ENCODE measurements around the gene AMT. TPM values are rescaled to one million over a fixed set of nuclear protein-coding genes. Genes with fewer than 3 reads are reported as not detected.
"Not testable (repeated sequence)": the region's sequence is repeated elsewhere in the genome, so short reads cannot be mapped to it uniquely, and the experiment has no call there.

The AMT gene
- total RNA-seq, 1 donor from 2014 or later, result 2.2 TPM

- Mint-ChIP-seq H3K4me1 (ENCODE audit: low read depth) (peaks cover 46% of the 10 kb centered on the region), H3K27ac (no peak overlapping the region), H3K27me3 (ENCODE audit: insufficient read depth) (no peaks in the 10 kb centered on the region), H3K4me3 (no peak overlapping the region), H3K9me3 (no peaks in the 10 kb centered on the region), H3K36me3 (ENCODE audit: low read depth) (peaks cover 26% of the 10 kb centered on the region)
- DNase-seq (ENCODE audit: low spot score), result no peak
- intact Hi-C loops (cut with micrococcal nuclease), result no loop called here
Measured at GRCh38 chr3:49399461-49399860, 22.8 kb downstream of the AMT start.

GRCh38 chr3:49397470-49397869 is 24.8 kb downstream of the AMT start:
- Mint-ChIP-seq H3K27ac (no peak overlapping the region), H3K4me1 (ENCODE audit: low read depth) (peaks cover 46% of the 10 kb centered on the region), H3K4me3 (no peak overlapping the region), H3K36me3 (ENCODE audit: low read depth) (peaks cover 30% of the 10 kb centered on the region), H3K27me3 (ENCODE audit: insufficient read depth) (no peaks in the 10 kb centered on the region), H3K9me3 (no peaks in the 10 kb centered on the region)
- DNase-seq (ENCODE audit: low spot score), result no peak
- intact Hi-C loops (cut with micrococcal nuclease), result no loop called here

GRCh38 chr3:49391310-49391709 is 31.0 kb downstream of the AMT start:
- Mint-ChIP-seq H3K36me3 (ENCODE audit: low read depth) (peaks cover 18% of the 10 kb centered on the region), H3K4me1 (ENCODE audit: low read depth) (peaks cover 19% of the 10 kb centered on the region)
- DNase-seq (ENCODE audit: low spot score); H3K27me3 Mint-ChIP-seq (ENCODE audit: insufficient read depth); H3K27ac Mint-ChIP-seq; H3K9me3 Mint-ChIP-seq; H3K4me3 Mint-ChIP-seq; intact Hi-C loops (cut with micrococcal nuclease): not testable (repeated sequence)

DNA sequence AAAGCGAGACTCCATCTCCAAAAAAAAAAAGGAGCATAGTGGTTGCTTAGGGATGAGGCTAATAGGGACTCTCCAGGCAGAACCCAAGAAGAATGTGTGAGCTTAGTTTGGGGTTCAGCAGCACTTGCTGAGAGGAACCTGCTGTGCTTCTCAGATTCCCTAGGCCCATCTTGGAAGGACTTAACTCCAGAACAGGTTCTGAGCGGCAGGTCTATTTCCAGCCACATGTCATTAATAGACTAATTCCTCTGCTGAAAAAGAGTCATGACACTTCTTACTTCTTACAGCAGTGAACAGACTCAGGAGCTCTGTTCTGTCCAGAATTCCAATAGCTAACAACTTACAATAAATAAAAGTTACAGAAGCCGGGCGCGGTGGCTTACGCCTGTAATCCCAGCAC is 33.0 kb downstream of the AMT start:
- peaks cover 20% of the 10 kb centered on the region for H3K4me1 Mint-ChIP-seq (ENCODE audit: low read depth)

GRCh38 chr3:49388289-49388820 is 33.9 kb downstream of the AMT start:
- intact Hi-C loops (cut with micrococcal nuclease), result no loop called here
- Mint-ChIP-seq H3K27me3 (ENCODE audit: insufficient read depth) (no peaks in the 10 kb centered on the region), H3K4me3 (no peak overlapping the region), H3K36me3 (ENCODE audit: low read depth) (peaks cover 10% of the 10 kb centered on the region), H3K27ac (peak overlapping the region; percentile 26), H3K9me3 (no peaks in the 10 kb centered on the region), H3K4me1 (ENCODE audit: low read depth) (peaks cover 24% of the 10 kb centered on the region)
- no peak for DNase-seq (ENCODE audit: low spot score)

More for the DNA sequence above, 33.0 kb downstream of the AMT start:
- DNase-seq (ENCODE audit: low spot score), result no peak
- Mint-ChIP-seq H3K4me3 (no peak overlapping the region), H3K36me3 (ENCODE audit: low read depth) (peaks cover 8% of the 10 kb centered on the region), H3K27me3 (ENCODE audit: insufficient read depth) (no peaks in the 10 kb centered on the region), H3K27ac (no peak overlapping the region), H3K9me3 (no peaks in the 10 kb centered on the region)
- intact Hi-C loops (cut with micrococcal nuclease), result no loop called here

DNA sequence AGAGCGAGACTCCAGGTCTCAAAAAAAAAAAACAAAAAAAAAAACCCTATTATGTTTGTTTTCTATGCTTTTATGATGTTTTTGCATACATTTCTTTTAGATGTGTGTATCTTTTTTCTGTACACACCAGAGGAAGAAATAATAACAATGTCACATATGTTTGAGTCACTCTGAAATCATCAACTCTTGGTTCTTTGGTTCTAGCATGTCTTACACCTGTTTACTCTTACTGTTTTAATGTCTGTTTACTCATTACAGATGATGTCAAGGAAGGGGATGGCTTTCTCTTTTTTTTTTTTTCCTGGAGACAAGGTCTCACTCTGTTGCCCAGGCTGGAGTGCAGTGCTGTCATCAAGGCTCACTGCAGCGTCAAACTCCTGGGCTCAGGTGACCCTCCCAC is 34.6 kb downstream of the AMT start:
- no peak overlapping the region for H3K4me3 Mint-ChIP-seq
- H3K27me3 Mint-ChIP-seq (ENCODE audit: insufficient read depth), result no peaks in the 10 kb centered on the region
- no peak for DNase-seq (ENCODE audit: low spot score)
- H3K36me3 Mint-ChIP-seq (ENCODE audit: low read depth), result peaks cover 8% of the 10 kb centered on the region
- intact Hi-C loops (cut with micrococcal nuclease), result no loop called here
- H3K27ac Mint-ChIP-seq, result no peak overlapping the region
- peaks cover 25% of the 10 kb centered on the region for H3K4me1 Mint-ChIP-seq (ENCODE audit: low read depth)
- H3K9me3 Mint-ChIP-seq, result no peaks in the 10 kb centered on the region

GRCh38 chr3:49386056-49386756 is 36.1 kb downstream of the AMT start:
- no peak overlapping the region for H3K4me3 Mint-ChIP-seq
- H3K9me3 Mint-ChIP-seq, result no peaks in the 10 kb centered on the region
- H3K4me1 Mint-ChIP-seq (ENCODE audit: low read depth), result peaks cover 25% of the 10 kb centered on the region
- DNase-seq (ENCODE audit: low spot score), result no peak
- intact Hi-C loops (cut with micrococcal nuclease), result no loop called here
- H3K27ac Mint-ChIP-seq, result no peak overlapping the region
- H3K27me3 Mint-ChIP-seq (ENCODE audit: insufficient read depth), result no peaks in the 10 kb centered on the region
- H3K36me3 Mint-ChIP-seq (ENCODE audit: low read depth), result peaks cover 8% of the 10 kb centered on the region

- intact Hi-C loops (cut with micrococcal nuclease), result no loop called here
- Mint-ChIP-seq H3K27me3 (ENCODE audit: insufficient read depth) (no peaks in the 10 kb centered on the region), H3K36me3 (ENCODE audit: low read depth) (peaks cover 8% of the 10 kb centered on the region), H3K4me1 (ENCODE audit: low read depth) (peaks cover 25% of the 10 kb centered on the region), H3K27ac (no peak overlapping the region), H3K9me3 (no peaks in the 10 kb centered on the region), H3K4me3 (no peak overlapping the region)
- no peak for DNase-seq (ENCODE audit: low spot score)
Measured at GRCh38 chr3:49385617-49386016, 36.7 kb downstream of the AMT start.

DNA sequence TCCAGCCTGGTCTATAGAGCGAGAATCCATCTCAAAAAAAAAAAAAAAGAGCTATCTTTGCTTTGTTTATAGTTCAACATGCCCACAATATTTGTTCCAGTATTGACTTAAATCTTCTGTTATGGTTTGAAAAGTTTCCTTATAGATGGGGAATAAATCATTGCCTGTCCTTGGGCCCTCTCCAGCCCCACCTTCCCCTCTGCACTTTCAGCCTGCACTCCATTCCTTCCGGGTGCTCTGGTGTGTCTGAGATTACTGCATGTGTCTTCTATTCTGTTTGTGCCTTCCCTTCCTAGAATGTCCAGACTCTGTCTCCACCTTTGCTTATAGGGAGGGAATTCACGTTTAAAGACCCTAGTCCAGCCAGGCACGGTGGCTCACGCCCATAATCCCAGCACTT is 38.9 kb downstream of the AMT start:
- no peak for DNase-seq (ENCODE audit: low spot score)
- peaks cover 3% of the 10 kb centered on the region for H3K9me3 Mint-ChIP-seq
- H3K36me3 Mint-ChIP-seq (ENCODE audit: low read depth), result peaks cover 16% of the 10 kb centered on the region
- H3K4me1 Mint-ChIP-seq (ENCODE audit: low read depth), result peaks cover 24% of the 10 kb centered on the region
- H3K4me3 Mint-ChIP-seq, result no peak overlapping the region
- intact Hi-C loops (cut with micrococcal nuclease), result no loop called here
- H3K27me3 Mint-ChIP-seq (ENCODE audit: insufficient read depth), result no peaks in the 10 kb centered on the region
- no peak overlapping the region for H3K27ac Mint-ChIP-seq

GRCh38 chr3:49378249-49378895 is 43.9 kb downstream of the AMT start:
- Mint-ChIP-seq H3K4me3 (peak overlapping the region; percentile 4), H3K36me3 (ENCODE audit: low read depth) (peaks cover 34% of the 10 kb centered on the region), H3K4me1 (ENCODE audit: low read depth) (peaks cover 18% of the 10 kb centered on the region), H3K27me3 (ENCODE audit: insufficient read depth) (no peaks in the 10 kb centered on the region), H3K9me3 (peaks cover 3% of the 10 kb centered on the region), H3K27ac (peak overlapping the region; percentile 71)
- intact Hi-C loops (cut with micrococcal nuclease), result no loop called here
- no peak for DNase-seq (ENCODE audit: low spot score)

- H3K36me3 Mint-ChIP-seq (ENCODE audit: low read depth), result peaks cover 40% of the 10 kb centered on the region
- H3K4me3 Mint-ChIP-seq, result peak overlapping the region; percentile 19
- no peaks in the 10 kb centered on the region for H3K27me3 Mint-ChIP-seq (ENCODE audit: insufficient read depth)
- peak overlapping the region; percentile 82 for H3K27ac Mint-ChIP-seq
- H3K9me3 Mint-ChIP-seq, result peaks cover 3% of the 10 kb centered on the region
- peaks cover 16% of the 10 kb centered on the region for H3K4me1 Mint-ChIP-seq (ENCODE audit: low read depth)
- intact Hi-C loops (cut with micrococcal nuclease), result loop anchor here (1.0 to 2.0 kb wide), 2 partner anchors 35 to 37 kb away; partner anchors contain the start of genes TCTA and USP4
- peak; percentile 49 for DNase-seq (ENCODE audit: low spot score)
Measured at GRCh38 chr3:49377483-49377882, 44.8 kb downstream of the AMT start.

- Mint-ChIP-seq H3K27me3 (ENCODE audit: insufficient read depth) (no peaks in the 10 kb centered on the region), H3K9me3 (no peaks in the 10 kb centered on the region), H3K4me3 (no peak overlapping the region), H3K4me1 (ENCODE audit: low read depth) (peaks cover 15% of the 10 kb centered on the region), H3K36me3 (ENCODE audit: low read depth) (peaks cover 51% of the 10 kb centered on the region), H3K27ac (no peak overlapping the region)
- no peak for DNase-seq (ENCODE audit: low spot score)
- intact Hi-C loops (cut with micrococcal nuclease), result no loop called here
Measured at GRCh38 chr3:49371946-49372345, 50.3 kb downstream of the AMT start.

DNA sequence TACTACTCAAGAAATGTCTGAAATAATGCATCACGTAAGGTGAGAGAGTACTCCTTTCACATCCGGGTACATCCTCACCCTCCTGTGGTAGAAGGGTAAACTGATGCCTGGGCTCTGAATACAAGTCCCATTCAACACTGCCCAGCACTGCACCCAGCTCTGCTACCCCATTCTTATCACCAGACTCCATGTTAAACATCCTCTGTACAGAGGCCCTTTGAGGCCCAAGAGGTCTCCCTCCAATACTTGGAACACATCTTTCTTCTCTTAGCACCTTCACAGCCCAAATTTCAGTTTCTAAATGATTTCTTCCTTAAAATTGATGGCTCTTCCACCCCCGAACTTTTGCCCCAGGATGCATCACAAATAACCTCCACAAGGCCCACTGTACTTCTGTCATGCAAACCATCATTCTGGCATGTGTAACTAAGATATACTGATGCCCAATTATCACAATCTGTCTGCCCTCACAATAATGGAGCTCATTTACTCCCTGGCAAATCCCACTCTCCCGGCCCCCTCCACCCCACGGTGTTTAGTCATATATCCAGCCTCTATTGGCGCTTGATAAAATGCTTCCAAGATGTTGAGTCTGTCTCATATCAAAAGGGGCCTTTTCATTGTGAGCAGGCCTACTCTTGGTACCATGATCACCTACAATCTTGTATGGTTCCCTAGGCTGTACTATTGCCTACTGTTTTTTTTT is 51.5 kb downstream of the AMT start:
- Mint-ChIP-seq H3K27ac (peak overlapping the region; percentile 65), H3K4me1 (ENCODE audit: low read depth) (peaks cover 17% of the 10 kb centered on the region), H3K36me3 (ENCODE audit: low read depth) (peaks cover 57% of the 10 kb centered on the region), H3K9me3 (no peaks in the 10 kb centered on the region), H3K4me3 (no peak overlapping the region), H3K27me3 (ENCODE audit: insufficient read depth) (no peaks in the 10 kb centered on the region)
- no peak for DNase-seq (ENCODE audit: low spot score)
- intact Hi-C loops (cut with micrococcal nuclease), result no loop called here

Data from activated T-helper 1 cell treated with anti-CD3 and anti-CD28 coated beads, Interleukin-12 subunit alpha, Interleukin-12 subunit beta, Interleukin-2, Interleukin-4 antibody, amounts not matched to agents 30 ng/mL and 10 ng/mL and 1 ng/mL, durations not matched to agents 14 hours and 24 hours and 36 hours (primary cell).